ENCODE measurements around the gene SMARCD1. TPM values are rescaled to one million over a fixed set of nuclear protein-coding genes. Genes with fewer than 3 reads are reported as not detected.
A peak's percentile ranks its signal among the peaks of the same experiment; 100 is the strongest.

SMARCD1 gene
- total RNA-seq, 1 experiment from 2014 or later = 152 TPM

GRCh38 chr12:50050119-50050385 lies 35.1 kb upstream of the SMARCD1 start:
- no peak overlapping the region for H4K8ac ChIP-seq (replicated peaks; ENCODE audit: insufficient read length, low read depth, low read length)
- H3K18ac ChIP-seq (ENCODE audit: insufficient read length, low read depth, low read length) = no peak overlapping the region
- H2BK12ac ChIP-seq (ENCODE audit: insufficient read length, low read depth, low read length) = no peak overlapping the region
- no peak overlapping the region for H2BK20ac ChIP-seq (ENCODE audit: low read depth, low read length, poor library complexity, severe bottlenecking)
- H3K14ac ChIP-seq (ENCODE audit: insufficient read depth, low read length) = no peak overlapping the region
- H4K5ac ChIP-seq (ENCODE audit: insufficient read length, low read depth, low read length) = no peak overlapping the region
- H4K20me1 ChIP-seq (ENCODE audit: control insufficient read depth, insufficient read depth, insufficient read length) = peaks cover 2% of the 10 kb centered on the region
- no peak overlapping the region for H3K27ac Mint-ChIP-seq
- TF ChIP-seq CTCF (conservative IDR thresholded peaks at IDR 0.05) = no peak
- H3K4me1 Mint-ChIP-seq = peaks cover 13 to 16% of the 10 kb centered on the region in 2 experiments
- no peaks in the 10 kb centered on the region; the same call in 1 of the 2 replicates for H3K4me1 ChIP-seq (ENCODE audit: insufficient read depth, low read length)
- H3T11ph ChIP-seq (ENCODE audit: low read length) = no peak overlapping the region
- no peak overlapping the region for H2BK5ac ChIP-seq (ENCODE audit: insufficient read length, low read length)
- H3K27ac ChIP-seq (ENCODE audit: insufficient read length, low read depth, low read length) = no peak overlapping the region
- no CpG with 5 or more reads among the region's 3 CpGs for WGBS (ENCODE audit: extremely low coverage, insufficient read length, low lambda C conversion rate)
- H3K4me2 ChIP-seq (ENCODE audit: insufficient read depth, insufficient read length, low read length) = peak overlapping the region; percentile 57
- no peak overlapping the region for H2AFZ ChIP-seq (ENCODE audit: low read length)
- H3K9me3 Mint-ChIP-seq = no peaks in the 10 kb centered on the region
- H2BK120ac ChIP-seq (ENCODE audit: low read depth, low read length, poor library complexity, severe bottlenecking) = no peak overlapping the region
- H3K79me2 ChIP-seq (ENCODE audit: insufficient read depth, low read length) = no peaks in the 10 kb centered on the region
- H2AK5ac ChIP-seq (ENCODE audit: insufficient read length, low read length) = no peak overlapping the region
- H3K23me2 ChIP-seq (ENCODE audit: insufficient read length, low read depth, low read length, poor library complexity, severe bottlenecking) = peaks cover 10% of the 10 kb centered on the region
- H3K9ac ChIP-seq (ENCODE audit: extremely low read depth, insufficient read length, low read length) = no peak overlapping the region
- H3K4me3 Mint-ChIP-seq = peak overlapping the region in 1 of 2 experiments; percentile 60; a peak in 3 of 5 replicates
- H3K27me3 ChIP-seq (ENCODE audit: insufficient read depth, low read length) = peaks cover 37% of the 10 kb centered on the region
- no peaks in the 10 kb centered on the region for H3K9me3 ChIP-seq (ENCODE audit: control insufficient read depth, low read depth, low read length)
- no peaks in the 10 kb centered on the region for H3K36me3 Mint-ChIP-seq (ENCODE audit: insufficient read depth in 1 of 3, low read depth in 3 of 3)
- H4K91ac ChIP-seq (ENCODE audit: insufficient read length, low read depth, low read length) = no peak overlapping the region
- H3K79me1 ChIP-seq (ENCODE audit: insufficient read depth, low read depth, low read length, poor library complexity, severe bottlenecking) = no peaks in the 10 kb centered on the region
- peaks cover 86% of the 10 kb centered on the region for H3K27me3 Mint-ChIP-seq (ENCODE audit: low read depth)
- H2BK15ac ChIP-seq (ENCODE audit: low read depth, low read length) = no peak overlapping the region
- no peak overlapping the region for H3K4ac ChIP-seq (ENCODE audit: low read depth, low read length)
- no peak overlapping the region for H3K56ac ChIP-seq (ENCODE audit: insufficient read length, low read depth, low read length)
- no peak for DNase-seq
- H3K23ac ChIP-seq (ENCODE audit: insufficient read length, low read depth, low read length) = no peak overlapping the region

All from H9 (cell line).